ENCODE measurements around the gene CDKL1.
"Not testable (repeated sequence)": the region's sequence is repeated elsewhere in the genome, so short reads cannot be mapped to it uniquely, and the experiment has no call there.

CDKL1 gene

DNA sequence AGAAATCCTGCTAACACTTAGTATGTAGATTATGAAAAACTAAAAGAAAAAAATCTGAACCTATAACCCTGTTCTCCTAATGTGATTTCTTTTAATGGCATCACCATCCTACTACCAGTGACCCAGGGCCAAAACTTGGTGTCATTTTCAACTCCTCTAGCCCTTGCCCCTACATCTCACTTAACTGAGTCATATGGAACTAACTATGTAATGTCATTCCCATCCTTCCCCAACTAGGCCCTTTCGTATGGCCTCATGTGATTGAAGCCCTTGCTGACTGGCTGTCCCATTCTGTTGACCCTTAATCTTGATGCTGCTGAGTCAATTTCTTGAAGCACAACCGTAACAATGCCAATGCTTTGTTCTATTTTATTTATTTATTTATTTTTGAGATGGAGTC is 77.0 kb downstream of the CDKL1 start:
- no peak for DNase-seq

GRCh38 chr14:50319293-50319692 is 77.4 kb downstream of the CDKL1 start:
- no peak for DNase-seq

- DNase-seq, result no peak
Observed at GRCh38 chr14:50318031-50318626, 78.6 kb downstream of the CDKL1 start.

DNA sequence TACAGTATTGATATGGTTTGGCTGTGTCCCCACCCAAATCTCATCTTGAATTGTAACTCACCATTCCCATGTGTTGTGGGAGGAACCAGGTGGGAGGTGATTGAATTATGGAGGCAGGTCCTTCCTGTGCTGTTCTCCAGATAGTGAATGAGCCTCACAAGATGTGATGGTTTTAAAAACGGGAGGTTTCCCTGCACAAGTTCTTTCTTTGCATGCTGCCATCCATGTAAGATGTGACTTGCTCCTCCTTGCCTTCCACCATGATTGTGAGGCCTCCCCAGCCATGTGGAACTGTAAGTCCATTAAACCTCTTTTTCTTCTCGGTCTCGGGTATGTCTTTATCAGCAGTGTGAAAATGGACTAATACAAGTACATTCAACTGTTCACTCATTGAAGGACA is 82.6 kb downstream of the CDKL1 start:
- DNase-seq, result not testable (repeated sequence)

- no peak for DNase-seq
Observed at GRCh38 chr14:50312734-50313054, 84.0 kb downstream of the CDKL1 start.

GRCh38 chr14:50311972-50312733 is 84.5 kb downstream of the CDKL1 start, which contains the start of the genes DMAC2L and L2HGDH:
Gene DMAC2L, plus strand, starts transcription at chr14:50312324. Its CDS starts 9,164 bp downstream, at chr14:50321488.
Gene L2HGDH, minus strand, starts transcription at chr14:50312229. Its CDS starts 79 bp downstream, at chr14:50312150.
- DNase-seq, result peak; percentile 96

GRCh38 chr14:50311337-50311971 is 85.2 kb downstream of the CDKL1 start:
- no peak for DNase-seq

DNA sequence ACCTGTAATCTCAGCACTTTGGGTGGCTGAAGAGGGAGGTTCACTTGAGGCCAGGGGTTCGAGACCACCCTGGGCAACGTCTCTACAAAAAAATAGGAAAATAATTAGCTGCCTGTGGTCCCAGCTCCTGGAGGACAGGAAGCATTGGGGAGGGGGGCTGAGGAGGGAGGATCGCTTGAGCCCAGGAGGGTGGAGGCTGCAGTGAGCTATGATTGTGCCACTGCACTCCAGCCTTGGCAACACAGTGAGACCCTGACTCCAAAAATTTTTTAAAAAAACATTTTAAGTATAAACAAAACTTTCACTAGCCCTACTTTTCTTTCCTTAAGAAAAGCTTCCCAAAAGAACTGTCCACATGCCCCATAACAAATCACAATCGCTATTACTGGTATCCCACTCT is 86.2 kb downstream of the CDKL1 start:
- no peak for DNase-seq

GRCh38 chr14:50308363-50308915 is 88.2 kb downstream of the CDKL1 start:
- DNase-seq, result no peak

DNA sequence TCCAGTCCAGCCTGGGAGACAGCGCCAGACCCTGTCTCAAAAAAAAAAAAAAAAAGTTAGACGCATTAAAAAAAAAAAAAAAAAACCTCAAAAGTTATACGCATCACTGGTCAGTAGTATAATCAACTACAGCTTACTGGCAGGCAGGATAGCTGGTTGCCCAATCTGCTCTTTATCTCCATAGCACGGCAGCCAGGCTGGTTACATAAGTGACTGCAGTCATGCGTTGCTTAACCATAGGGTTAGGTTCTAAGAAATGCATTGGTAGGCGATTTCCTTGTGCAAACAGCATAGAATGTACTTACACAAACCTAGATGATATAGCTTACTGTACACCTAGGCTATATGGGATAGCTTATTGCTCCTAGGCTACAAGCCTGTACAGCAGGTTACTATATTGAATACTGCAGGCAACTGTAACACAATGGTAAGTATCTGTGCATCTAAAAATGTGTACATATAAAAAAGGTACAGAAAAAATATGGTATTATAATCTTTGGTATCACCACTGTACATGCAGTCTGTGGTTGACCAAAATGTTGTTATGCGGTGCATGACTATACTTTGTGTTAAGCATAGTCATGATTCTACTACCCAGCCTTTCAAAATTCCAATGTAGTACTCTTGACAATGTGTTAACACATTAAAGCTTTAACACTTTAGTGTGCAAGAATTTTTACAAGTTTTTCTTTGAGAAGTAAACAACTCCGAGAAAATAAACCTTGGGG is 92.8 kb downstream of the CDKL1 start:
- DNase-seq, result peak; percentile 34

DNA sequence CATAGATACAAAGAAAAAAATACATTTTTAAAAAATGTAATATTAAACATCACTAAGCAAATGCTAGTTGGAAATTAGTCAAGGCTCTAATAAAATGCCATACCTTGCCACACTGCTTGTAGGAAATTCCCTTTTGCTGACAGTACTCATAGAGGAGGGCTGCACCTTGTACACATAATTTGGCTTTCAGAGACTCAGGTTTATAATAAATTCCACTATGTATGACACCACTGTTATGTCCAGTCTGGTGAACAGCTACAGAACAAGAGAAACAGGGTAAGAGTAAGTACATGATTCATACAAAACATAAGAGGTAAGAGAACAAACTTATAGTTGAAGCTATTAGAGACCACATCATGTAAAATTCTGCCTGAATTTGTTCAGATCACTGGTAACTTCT is 94.8 kb downstream of the CDKL1 start:
- DNase-seq, result no peak

DNA sequence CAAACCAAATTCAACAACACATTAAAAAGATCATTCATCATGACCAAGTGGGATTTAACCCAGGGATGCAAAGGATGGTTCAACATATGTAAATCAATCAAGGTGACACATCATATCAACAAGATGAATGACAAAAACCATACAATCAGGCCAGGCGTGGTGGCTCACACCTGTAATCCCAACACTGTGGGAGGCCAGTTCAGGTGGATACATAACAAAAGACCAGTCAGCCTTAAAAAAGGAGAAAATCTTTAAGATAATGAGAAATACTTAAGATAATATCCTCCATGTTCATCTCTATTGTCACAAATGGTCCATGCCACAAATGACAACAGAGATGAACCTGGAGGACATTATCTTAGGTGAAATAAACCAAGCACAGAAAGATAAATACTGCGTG is 97.1 kb downstream of the CDKL1 start:
- no peak for DNase-seq

DNA sequence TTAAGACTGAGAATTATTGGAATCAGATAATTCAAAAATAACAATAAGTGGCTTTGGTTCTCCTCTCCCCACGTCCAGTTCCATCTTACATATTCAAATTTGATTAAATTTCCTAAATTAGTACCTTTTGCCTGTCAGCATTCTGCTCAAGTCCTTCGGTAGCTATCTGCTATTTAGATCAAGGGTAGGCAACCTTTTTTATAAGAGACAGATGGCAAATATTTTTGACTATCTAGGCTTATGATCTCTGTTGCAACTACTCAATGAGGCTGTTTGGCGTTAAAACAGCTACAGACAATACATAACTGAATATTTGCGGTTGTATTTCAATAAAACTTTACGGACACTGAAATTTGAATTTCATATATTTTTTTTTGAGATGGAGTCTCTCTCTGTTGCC is 106.4 kb downstream of the CDKL1 start:
- no peak for DNase-seq

DNA sequence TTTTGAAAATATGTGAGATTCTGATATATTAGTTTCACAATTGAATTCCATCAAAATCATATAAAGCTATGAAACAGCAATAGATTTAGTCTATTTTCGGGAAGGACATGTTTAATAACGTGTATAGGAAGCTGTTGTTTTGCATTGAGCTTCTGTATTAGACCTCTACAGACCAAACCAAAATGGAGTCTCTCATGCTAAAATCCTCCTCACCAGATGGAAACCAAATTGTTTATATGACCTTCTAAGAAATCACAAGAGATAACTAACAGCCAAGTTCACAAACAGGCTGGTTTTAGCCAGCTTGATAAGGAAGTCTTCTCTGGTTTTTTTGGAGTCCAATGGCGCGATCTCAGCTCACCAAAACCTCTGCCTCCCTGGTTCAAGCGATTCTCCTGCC is 108.5 kb downstream of the CDKL1 start:
- no peak for DNase-seq

GRCh38 chr14:50285861-50286260 is 110.8 kb downstream of the CDKL1 start:
- no peak for DNase-seq
